GM21528 (cell line): ENCODE data around the gene CYRIA.

Source experiments
- ATAC-seq: cut with Tn5 transposase; IDR thresholded peaks from one replicate; pipeline ENCODE4 v1.9.1; 2021; ENCODE audit warnings: mild to moderate bottlenecking, moderate library complexity; ENCODE audit not compliant: unreplicated experiment, low FRiP score

The CYRIA gene

GRCh38 chr2:16633621-16634430 is 31.8 kb downstream of the CYRIA start:
- ATAC-seq = no peak

- no peak for ATAC-seq
Observed at GRCh38 chr2:16632598-16632997, 33.0 kb downstream of the CYRIA start.

DNA sequence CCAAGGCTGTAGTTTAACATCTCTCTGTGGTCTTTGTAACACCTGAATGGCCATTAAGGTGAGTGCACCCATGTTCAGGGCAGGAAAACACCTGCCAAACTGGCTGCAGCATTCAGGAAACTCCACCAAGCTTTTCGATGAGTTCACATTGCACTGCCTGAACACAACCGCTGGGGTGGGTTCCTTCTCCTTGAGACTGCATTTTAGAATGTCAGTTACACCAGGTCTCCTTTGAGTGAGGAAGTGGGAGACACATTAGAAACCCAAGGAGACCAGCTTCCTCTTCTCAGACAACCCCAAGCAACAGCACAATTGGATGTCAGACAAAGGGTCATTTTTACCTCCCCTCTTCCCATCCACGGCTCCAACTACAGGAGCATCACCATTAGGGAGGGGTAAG is 35.2 kb downstream of the CYRIA start:
- no peak for ATAC-seq

DNA sequence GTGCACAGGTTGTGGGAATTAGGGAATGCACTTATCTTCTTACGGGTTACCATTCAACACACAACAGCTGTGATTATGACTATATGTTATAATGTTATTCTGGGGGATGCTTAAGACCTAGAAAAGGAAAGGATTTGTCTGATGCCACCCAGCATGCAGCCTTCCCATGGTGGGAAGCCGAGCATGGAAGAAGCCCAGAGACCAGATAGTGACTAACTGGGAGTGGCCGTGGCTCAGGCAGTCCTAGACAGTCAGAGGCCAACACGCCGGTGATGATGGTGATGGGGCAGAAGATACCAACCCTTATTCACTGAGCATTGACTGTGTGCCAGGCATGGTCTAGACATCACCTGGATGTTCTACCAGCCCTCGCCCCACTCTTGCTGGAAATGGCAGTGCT is 35.9 kb downstream of the CYRIA start:
- no peak for ATAC-seq

DNA sequence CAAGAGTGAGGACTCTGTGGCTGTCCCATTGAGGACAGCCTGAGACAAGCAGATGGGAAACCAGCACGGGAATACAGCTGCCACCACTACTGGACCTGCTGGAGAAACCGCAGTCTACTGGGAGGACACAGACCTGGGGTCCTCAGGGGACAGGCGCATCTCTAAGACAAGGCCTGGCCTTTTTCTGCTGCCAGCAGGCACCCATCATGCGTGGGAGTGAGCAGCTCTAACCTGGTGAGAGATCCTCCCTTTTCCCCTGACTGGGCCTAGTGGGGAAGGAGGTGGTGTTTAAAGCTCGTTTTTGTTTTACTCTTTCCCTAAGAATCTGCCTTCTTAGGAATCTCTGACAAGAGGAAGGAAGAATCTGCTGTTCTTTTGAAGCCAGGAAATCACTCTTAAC is 36.6 kb downstream of the CYRIA start:
- ATAC-seq = no peak

- no peak for ATAC-seq
Observed at GRCh38 chr2:16628314-16628713, 37.3 kb downstream of the CYRIA start.

DNA sequence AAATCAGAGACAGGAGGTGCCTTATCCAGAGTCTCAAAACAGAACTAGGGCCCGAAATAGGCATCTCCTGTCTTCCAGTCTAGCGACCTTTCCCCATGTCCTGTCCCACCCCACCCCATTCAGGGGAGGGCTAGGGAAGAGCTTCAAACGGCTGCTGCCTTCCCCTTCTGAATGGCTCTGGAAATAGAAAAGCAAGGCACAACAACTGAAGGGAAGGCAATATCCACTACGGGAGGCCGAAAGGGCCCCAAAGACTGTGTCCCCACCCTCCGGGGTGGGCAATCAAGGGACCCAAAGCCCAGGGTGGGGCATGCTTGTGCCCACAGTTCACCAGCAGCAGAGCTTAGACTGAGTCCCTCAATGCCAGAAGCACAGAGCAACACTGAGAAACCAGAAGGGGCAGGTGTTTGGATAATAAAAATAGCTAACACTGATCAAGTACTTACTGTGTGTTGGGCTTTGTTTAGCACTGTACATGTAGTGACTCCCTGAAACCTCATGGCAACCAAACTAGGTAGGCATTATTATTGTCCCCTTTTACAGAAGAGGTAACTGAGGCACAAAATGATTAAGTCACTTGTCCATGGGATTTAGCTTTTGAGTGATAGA is 38.5 kb downstream of the CYRIA start:
- no peak for ATAC-seq

DNA sequence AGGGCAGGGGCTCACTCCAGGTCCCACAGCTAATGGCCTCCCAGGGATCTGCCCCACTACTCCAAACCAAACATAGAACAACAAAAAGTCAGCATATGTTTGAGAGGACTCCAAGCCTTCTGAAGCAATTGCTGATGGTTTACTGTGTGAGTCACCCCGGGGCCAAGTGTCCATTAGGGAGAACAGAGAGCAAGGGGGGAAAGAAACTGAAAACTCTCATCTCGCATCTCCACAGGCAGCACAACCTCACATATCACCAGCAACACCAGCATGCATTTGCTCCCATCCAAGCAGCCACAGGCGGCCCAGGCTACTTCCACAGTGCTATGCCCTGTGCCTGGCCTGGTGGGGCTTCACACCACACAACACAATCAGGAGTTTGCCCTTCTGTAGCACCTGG is 39.1 kb downstream of the CYRIA start:
- ATAC-seq = no peak

DNA sequence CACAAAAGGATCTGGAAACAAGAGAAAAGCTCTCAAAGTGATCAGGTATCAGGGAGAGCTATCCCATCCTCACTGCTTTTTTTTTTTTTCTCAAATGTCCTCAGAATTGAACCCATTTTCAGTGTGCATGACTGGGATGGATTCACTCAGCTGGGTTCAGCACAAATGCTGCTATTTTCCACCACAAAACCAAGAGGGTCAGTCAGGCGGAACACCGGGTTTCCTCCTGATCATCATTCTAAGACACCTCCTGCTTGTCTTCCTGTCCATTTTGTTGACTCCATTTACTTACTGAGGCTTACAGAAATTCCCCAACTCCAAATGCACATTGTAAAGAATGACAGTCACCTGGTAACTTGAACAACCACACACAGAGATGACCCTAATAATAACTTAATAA is 39.9 kb downstream of the CYRIA start:
- ATAC-seq = peak; percentile 65

- ATAC-seq = no peak
Observed at GRCh38 chr2:16625201-16625729, 40.4 kb downstream of the CYRIA start.

DNA sequence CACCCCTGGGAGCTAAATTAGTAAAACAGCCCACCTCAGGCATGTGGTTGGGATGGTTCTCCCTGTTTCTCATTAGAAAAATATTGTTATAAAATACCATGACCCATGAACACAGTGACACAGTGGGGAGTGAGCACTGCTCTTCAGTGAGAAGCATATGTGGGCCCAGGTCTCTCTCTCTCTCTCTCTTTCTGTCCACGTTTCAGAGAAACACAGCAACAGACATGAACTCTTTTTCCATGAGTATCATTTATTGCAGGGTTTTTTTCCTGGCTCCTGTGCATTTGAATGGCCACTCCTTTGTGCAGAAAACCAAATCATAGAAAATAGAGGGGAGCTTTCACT is 41.2 kb downstream of the CYRIA start:
- ATAC-seq = no peak

- no peak for ATAC-seq
Observed at GRCh38 chr2:16623564-16624435, 41.8 kb downstream of the CYRIA start.

DNA sequence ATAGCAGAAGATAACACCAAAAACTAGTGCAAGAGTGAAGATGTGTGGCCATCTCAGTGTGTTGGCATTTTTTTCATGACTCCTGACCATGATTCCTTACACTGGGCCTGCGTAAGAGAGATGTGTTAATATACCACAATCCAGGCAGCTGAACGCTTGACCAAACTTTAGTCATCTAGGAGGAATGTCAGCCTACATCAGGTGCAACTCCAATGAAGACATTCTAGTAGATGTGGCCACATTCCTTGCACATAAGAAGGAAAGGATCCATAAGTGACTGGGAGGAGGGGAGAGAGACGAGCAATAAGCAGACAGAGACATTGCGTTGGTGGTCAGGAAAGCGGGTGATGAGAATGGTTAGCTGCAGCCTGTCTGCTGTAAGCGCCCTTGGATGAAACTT is 42.6 kb downstream of the CYRIA start:
- no peak for ATAC-seq

DNA sequence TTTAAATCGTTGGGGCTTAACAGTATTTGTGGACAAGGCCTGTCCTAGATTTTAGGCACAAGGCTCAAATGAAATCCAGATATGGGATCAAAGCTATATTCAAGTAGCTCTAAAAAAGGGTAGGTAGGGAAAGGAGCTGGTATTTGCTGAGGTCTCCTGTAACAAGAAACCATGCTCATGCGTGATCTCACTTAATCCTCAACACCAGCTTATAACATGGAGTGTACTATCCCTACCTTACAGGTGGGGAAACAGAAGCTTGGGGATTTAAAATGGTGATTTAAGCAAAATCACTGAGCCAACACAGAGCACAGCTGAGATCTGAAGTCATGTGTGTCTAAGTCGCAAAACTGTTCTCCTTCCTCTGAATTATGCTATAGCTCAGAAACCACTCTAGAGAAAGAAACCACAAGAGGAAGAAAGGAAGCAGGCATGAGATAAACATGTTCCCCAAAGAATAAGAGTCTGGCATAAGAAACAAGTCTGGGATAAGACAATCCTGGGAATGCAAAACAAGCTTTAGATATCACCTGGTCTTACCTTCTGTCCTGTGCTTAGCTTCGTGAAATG is 43.1 kb downstream of the CYRIA start:
- no peak for ATAC-seq

DNA sequence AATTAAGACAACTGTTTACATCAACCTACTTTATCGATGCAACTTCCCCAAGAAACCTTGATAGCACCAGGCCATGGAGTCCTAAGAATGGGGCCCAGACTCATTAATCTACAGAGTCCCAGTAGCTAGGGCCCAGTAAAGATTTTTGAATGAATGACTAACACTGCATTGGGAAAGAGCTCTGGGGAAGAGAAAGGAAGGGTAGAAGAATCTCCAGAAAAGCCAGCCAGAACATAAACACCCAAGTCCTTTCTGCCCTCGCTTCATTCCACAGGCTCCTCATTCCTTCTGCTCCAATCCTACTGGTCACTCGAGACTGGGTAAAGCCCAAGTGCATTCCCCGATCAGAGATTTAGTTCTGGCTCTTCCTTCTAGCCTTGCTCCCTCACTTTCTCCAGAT is 44.3 kb downstream of the CYRIA start:
- ATAC-seq = no peak

DNA sequence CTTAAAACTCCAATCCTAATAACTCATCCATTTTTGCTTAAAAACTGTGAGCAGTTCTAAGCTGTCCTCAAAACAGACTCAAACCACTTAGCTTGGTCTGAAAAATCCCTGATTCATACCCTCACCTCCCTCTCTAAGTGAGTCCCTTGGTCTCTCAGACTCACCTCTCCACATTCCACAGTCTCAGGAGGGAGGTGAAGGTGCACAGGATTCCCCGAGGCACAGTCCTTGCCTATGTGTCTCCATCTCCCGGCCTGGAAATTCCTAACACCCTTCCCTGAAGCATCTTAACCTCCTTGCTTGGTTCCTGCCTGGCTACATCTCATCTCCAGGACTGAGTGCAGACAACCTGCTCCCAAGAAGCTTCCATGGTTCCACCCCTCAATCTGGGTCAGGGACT is 45.0 kb downstream of the CYRIA start:
- no peak for ATAC-seq

DNA sequence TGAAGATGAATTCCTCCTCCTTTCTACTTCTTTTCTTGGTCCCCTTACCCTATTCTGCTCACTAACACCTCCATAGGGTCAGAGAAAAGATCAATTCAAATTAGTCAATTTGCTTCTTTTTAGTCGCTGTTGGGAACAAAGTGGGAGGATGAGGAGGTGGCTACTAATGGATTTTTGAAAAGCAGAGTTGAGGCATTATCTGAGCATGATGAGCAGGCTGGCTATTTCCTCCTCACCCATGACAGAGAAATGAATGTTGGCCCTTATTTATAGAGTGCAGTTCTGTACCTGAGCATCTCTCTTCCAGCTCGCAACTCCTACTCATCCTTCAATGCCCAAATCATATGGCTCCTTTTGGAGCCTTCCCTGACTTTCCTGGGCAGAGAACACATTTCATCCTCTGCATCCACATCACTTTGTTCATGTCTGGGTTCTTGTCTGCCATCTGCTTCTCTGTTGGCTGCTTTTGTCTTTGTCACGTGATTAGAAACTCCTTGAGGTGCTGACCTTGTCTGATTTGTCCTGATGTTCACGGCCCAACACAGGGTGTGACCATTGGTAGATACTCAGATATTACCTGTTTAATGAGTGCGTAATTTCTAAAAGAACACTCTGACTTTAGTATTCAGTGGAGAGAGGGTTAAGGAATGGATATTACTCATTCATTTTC is 45.9 kb downstream of the CYRIA start:
- no peak for ATAC-seq

DNA sequence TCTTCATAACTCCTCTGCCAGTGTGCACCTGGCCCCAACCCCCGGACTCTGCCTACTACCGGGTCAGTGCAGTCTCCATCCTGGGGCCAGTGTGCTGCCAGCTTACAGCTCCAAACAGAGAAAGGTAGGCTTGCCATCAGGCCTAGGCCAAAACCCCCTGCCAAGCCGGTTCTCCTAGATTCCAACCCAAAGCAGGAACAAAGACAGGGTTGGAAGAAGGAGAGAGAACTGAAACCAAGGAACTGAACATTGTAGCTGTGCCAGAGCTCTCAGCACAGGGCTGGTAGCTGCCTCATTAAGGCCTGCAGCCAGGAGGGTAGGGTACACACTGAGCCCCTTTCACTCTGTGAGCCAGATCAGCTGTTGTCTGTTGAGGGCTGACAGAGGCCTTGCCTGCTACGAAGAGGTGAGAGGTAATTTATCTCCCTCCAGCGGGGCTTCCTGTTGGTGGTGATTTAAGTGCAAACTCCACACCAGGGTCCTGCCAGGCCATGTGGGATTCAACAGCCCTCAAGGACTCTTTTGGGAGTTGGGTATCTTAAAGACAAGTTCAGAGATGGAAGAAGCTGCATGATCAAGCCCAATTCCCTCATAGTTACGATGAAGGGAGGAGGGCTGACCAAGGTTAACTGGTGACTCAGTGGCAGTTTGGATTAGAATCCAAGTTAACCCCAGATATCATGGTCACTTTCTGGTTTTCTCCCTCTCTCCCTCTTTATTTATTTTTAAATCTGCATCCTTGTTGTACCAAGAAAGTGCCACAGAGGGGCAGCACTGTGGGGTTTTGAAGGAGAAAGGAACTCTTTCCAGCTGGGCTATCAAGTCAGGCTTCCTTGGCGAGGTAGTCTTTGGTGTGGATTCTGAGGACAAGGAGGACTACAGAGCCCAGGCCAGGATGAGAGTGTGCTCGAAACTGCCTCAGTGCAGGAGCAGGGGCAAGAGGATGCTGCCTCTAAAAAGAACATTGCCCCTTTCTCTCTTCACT is 48.1 kb downstream of the CYRIA start:
- no peak for ATAC-seq
